Activated CD4-positive, alpha-beta T cell treated with anti-CD3 and anti-CD28 coated beads for 24 hours (primary cell): Measurements from ENCODE around the gene POLE4.

Source experiments
- DNase-seq, 2 donors: peaks; one replicate each; pipeline ENCODE4 v3.0.0-alpha.2; 2020; ENCODE audit warnings: low read depth in 2 of 2

POLE4 gene

GRCh38 chr2:74958274-74959105, at the start of gene POLE4:
POLE4 (plus strand) TSS chr2:74958643; CDS start chr2:74958680, 37 bp downstream.
- peak; percentile 91 to 93 for DNase-seq

- no peak for DNase-seq
Measured at GRCh38 chr2:74908748-74909444, 49.5 kb upstream of the POLE4 start.

GRCh38 chr2:74910245-74910644, 48.2 kb upstream of the POLE4 start:
- DNase-seq, result no peak

GRCh38 chr2:74911061-74911460, 47.4 kb upstream of the POLE4 start:
- DNase-seq, result no peak

GRCh38 chr2:74915743-74916142, 42.7 kb upstream of the POLE4 start:
- DNase-seq, result no peak

GRCh38 chr2:74916394-74916793, 42.0 kb upstream of the POLE4 start:
- no peak for DNase-seq

- no peak for DNase-seq
Measured at GRCh38 chr2:74917702-74918619, 40.5 kb upstream of the POLE4 start.

GRCh38 chr2:74919827-74920226, 38.6 kb upstream of the POLE4 start:
- DNase-seq, result peak; percentile 61 to 64

GRCh38 chr2:74921236-74921736, 37.2 kb upstream of the POLE4 start:
- no peak for DNase-seq

- DNase-seq, result no peak
Measured at GRCh38 chr2:74922592-74923227, 35.7 kb upstream of the POLE4 start.

GRCh38 chr2:74924463-74925265, 33.8 kb upstream of the POLE4 start:
- DNase-seq, result no peak

- no peak for DNase-seq
Measured at GRCh38 chr2:74925361-74925786, 33.1 kb upstream of the POLE4 start.

GRCh38 chr2:74927621-74928020, 30.8 kb upstream of the POLE4 start:
- DNase-seq, result no peak

GRCh38 chr2:74930811-74931486, 27.5 kb upstream of the POLE4 start:
- DNase-seq, result no peak

- DNase-seq, result no peak
Measured at GRCh38 chr2:74931940-74932339, 26.5 kb upstream of the POLE4 start.

GRCh38 chr2:74935975-74936391, 22.5 kb upstream of the POLE4 start:
- no peak for DNase-seq

GRCh38 chr2:74937221-74937880, 21.1 kb upstream of the POLE4 start:
- no peak for DNase-seq

GRCh38 chr2:74938264-74938663, 20.2 kb upstream of the POLE4 start:
- DNase-seq, result no peak
